ENCODE data around the gene SUGCT. TPM values are rescaled to one million over a fixed set of nuclear protein-coding genes. Genes with fewer than 3 reads are reported as not detected.

The SUGCT gene
- total RNA-seq, 4 donors from 2014 or later, result 1.1 to 3.6 (median 2.6) TPM

- ATAC-seq (ENCODE audit: low FRiP score) (no peak), DNase-seq (ENCODE audit: low spot score) (no peak)
- TF ChIP-seq, protein P1, sequence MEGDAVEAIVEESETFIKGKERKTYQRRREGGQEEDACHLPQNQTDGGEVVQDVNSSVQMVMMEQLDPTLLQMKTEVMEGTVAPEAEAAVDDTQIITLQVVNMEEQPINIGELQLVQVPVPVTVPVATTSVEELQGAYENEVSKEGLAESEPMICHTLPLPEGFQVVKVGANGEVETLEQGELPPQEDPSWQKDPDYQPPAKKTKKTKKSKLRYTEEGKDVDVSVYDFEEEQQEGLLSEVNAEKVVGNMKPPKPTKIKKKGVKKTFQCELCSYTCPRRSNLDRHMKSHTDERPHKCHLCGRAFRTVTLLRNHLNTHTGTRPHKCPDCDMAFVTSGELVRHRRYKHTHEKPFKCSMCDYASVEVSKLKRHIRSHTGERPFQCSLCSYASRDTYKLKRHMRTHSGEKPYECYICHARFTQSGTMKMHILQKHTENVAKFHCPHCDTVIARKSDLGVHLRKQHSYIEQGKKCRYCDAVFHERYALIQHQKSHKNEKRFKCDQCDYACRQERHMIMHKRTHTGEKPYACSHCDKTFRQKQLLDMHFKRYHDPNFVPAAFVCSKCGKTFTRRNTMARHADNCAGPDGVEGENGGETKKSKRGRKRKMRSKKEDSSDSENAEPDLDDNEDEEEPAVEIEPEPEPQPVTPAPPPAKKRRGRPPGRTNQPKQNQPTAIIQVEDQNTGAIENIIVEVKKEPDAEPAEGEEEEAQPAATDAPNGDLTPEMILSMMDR (IDR thresholded peaks at IDR 0.05), result no peak
Measured at GRCh38 chr7:40749877-40750276, 615.1 kb downstream of the SUGCT start.

DNA sequence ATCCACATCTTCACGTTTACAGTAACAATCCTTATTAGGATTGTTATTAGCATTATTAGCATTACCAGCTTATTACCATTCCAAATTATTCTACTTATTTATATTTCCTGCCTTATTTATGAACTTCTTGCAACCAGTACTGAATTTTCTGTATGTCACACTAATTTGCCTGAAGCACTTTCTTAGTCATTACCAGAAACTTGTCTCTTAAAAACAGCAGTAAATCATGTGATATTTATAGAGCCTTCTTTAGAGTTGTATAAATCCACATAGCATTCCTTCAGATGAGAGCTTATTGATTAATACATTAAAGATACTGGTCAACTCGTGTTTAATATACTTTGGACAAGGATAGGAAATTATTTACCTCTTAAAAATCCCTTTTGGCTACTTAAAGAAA lies 618.6 kb downstream of the SUGCT start:
- TF ChIP-seq, protein P1 (IDR thresholded peaks at IDR 0.05), result no peak
- ATAC-seq (ENCODE audit: low FRiP score) (no peak), DNase-seq (ENCODE audit: low spot score) (no peak)

- ATAC-seq (ENCODE audit: low FRiP score) (no peak), DNase-seq (ENCODE audit: low spot score) (no peak)
- TF ChIP-seq, protein P1 (IDR thresholded peaks at IDR 0.05), result no peak
Measured at GRCh38 chr7:40755438-40755837, 620.6 kb downstream of the SUGCT start.

GRCh38 chr7:40757109-40757508 lies 622.3 kb downstream of the SUGCT start:
- TF ChIP-seq, protein P1 (IDR thresholded peaks at IDR 0.05), result no peak
- ATAC-seq (ENCODE audit: low FRiP score) (no peak), DNase-seq (ENCODE audit: low spot score) (no peak)

DNA sequence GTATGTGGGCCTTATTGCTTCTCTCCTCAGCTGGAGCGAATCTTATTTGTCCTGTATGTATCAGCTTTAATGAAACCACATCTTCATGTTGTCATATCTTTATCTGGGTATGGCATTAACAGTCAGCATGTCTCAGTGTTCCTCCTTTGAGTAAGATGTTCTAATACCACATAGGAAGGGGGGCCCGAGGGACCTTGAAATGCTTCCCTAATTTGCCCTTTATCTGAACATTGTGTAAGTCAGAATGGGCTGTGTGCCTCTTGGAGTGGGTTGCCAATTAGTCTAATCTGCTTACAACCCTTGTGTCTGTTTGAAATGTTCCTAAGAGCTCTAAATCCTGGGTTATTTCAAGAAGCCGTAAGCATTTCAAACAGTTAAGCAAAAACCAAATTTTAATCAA lies 623.8 kb downstream of the SUGCT start:
- DNase-seq (ENCODE audit: low spot score) (no peak), ATAC-seq (ENCODE audit: low FRiP score) (no peak)
- TF ChIP-seq, protein P1 (IDR thresholded peaks at IDR 0.05), result no peak

- no peak for ATAC-seq (ENCODE audit: low FRiP score)
- TF ChIP-seq, protein P1 (IDR thresholded peaks at IDR 0.05), result no peak
- DNase-seq (ENCODE audit: low spot score), result no peak
Measured at GRCh38 chr7:40760293-40760964, 625.6 kb downstream of the SUGCT start.

GRCh38 chr7:40760987-40761386 lies 626.2 kb downstream of the SUGCT start:
- DNase-seq (ENCODE audit: low spot score) (no peak), ATAC-seq (ENCODE audit: low FRiP score) (no peak)
- TF ChIP-seq, protein P1 (IDR thresholded peaks at IDR 0.05), result no peak
